Glutamatergic neuron (in vitro differentiated cells): Measurements from ENCODE around the gene SGCA. TPM values are rescaled to one million over a fixed set of nuclear protein-coding genes. Genes with fewer than 3 reads are reported as not detected.

ENCODE experiments used
- DNase-seq: peaks from one replicate; pipeline ENCODE4 v3.0.0; 2022
- H3K27ac Mint-ChIP-seq: one replicate; pipeline ENCODE4 v1.8.0; 2020; ENCODE audit warnings: mild to moderate bottlenecking, mixed read lengths, inconsistent platforms; ENCODE audit not compliant: unreplicated experiment
- H3K27me3 Mint-ChIP-seq: one replicate; pipeline ENCODE4 v1.8.0; 2020; ENCODE audit warnings: mild to moderate bottlenecking, moderate library complexity, mixed read lengths, inconsistent platforms; ENCODE audit not compliant: unreplicated experiment
- H3K36me3 Mint-ChIP-seq: one replicate; pipeline ENCODE4 v1.8.0; 2020; ENCODE audit warnings: mild to moderate bottlenecking, mixed read lengths, inconsistent platforms; ENCODE audit not compliant: unreplicated experiment
- H3K4me1 Mint-ChIP-seq: one replicate; pipeline ENCODE4 v1.8.0; 2020; ENCODE audit warnings: mild to moderate bottlenecking, low read depth, mixed read lengths, inconsistent platforms; ENCODE audit not compliant: unreplicated experiment
- H3K4me3 Mint-ChIP-seq: one replicate; pipeline ENCODE4 v1.8.0; 2020; ENCODE audit warnings: mild to moderate bottlenecking, mixed read lengths, inconsistent platforms; ENCODE audit not compliant: unreplicated experiment
- H3K9me3 Mint-ChIP-seq: one replicate; pipeline ENCODE4 v1.8.0; 2020; ENCODE audit warnings: mild to moderate bottlenecking, moderate library complexity, mixed read lengths, inconsistent platforms; ENCODE audit not compliant: unreplicated experiment
- CTCF ChIP-seq: fragments of 200-600 bp; sonication (generic); IDR thresholded peaks from one replicate; pipeline ENCODE4 v1.5.0; 2021; ENCODE audit not compliant: partially characterized antibody, unreplicated experiment
- total RNA-seq: library from RNA; stranded (reverse); fragmentation: NEBNext Ultra II Directional; extraction: Animal tissue kit (Norgen Biotek cat#: 25700); gene quantifications from one replicate; pipeline ENCODE4 v1.2.1, GENCODE V29; 2021; ENCODE audit not compliant: unreplicated experiment

The SGCA gene
- total RNA-seq, 1 donor from 2014 or later: 1.3 TPM

- H3K36me3 Mint-ChIP-seq: no peaks in the 10 kb centered on the region
- peaks cover 2% of the 10 kb centered on the region for H3K9me3 Mint-ChIP-seq
- DNase-seq: no peak
- H3K4me1 Mint-ChIP-seq: peaks cover 9% of the 10 kb centered on the region
- TF ChIP-seq CTCF: no peak
- H3K27ac Mint-ChIP-seq: no peak overlapping the region
- no peak overlapping the region for H3K4me3 Mint-ChIP-seq
- peaks cover 9% of the 10 kb centered on the region for H3K27me3 Mint-ChIP-seq
These were observed 22.1 kb downstream of the SGCA start for GRCh38 chr17:50187751-50188530.

GRCh38 chr17:50188531-50188920 is 22.7 kb downstream of the SGCA start:
- peaks cover 12% of the 10 kb centered on the region for H3K27me3 Mint-ChIP-seq
- no peak overlapping the region for H3K27ac Mint-ChIP-seq
- H3K4me1 Mint-ChIP-seq: peaks cover 6% of the 10 kb centered on the region

GRCh38 chr17:50188921-50189549 is 23.2 kb downstream of the SGCA start:
- Mint-ChIP-seq H3K9me3 (peaks cover 3% of the 10 kb centered on the region), H3K27ac (no peak overlapping the region), H3K27me3 (peaks cover 12% of the 10 kb centered on the region), H3K36me3 (no peaks in the 10 kb centered on the region), H3K4me1 (peaks cover 2% of the 10 kb centered on the region), H3K4me3 (no peak overlapping the region)
- no peak for DNase-seq
- no peak for TF ChIP-seq CTCF

More at GRCh38 chr17:50188531-50188920, 22.7 kb downstream of the SGCA start:
- no peak for DNase-seq
- H3K9me3 Mint-ChIP-seq: peaks cover 3% of the 10 kb centered on the region
- no peak overlapping the region for H3K4me3 Mint-ChIP-seq
- no peaks in the 10 kb centered on the region for H3K36me3 Mint-ChIP-seq
- no peak for TF ChIP-seq CTCF

GRCh38 chr17:50189550-50190292 is 23.9 kb downstream of the SGCA start:
- peaks cover 12% of the 10 kb centered on the region for H3K27me3 Mint-ChIP-seq
- H3K4me3 Mint-ChIP-seq: no peak overlapping the region
- H3K4me1 Mint-ChIP-seq: no peaks in the 10 kb centered on the region
- H3K36me3 Mint-ChIP-seq: no peaks in the 10 kb centered on the region
- peaks cover 5% of the 10 kb centered on the region for H3K9me3 Mint-ChIP-seq
- DNase-seq: no peak
- no peak for TF ChIP-seq CTCF
- H3K27ac Mint-ChIP-seq: no peak overlapping the region
